ENCODE measurements around the gene MICAL2. TPM values are rescaled to one million over a fixed set of nuclear protein-coding genes. Genes with fewer than 3 reads are reported as not detected.

MICAL2 gene, protein sequence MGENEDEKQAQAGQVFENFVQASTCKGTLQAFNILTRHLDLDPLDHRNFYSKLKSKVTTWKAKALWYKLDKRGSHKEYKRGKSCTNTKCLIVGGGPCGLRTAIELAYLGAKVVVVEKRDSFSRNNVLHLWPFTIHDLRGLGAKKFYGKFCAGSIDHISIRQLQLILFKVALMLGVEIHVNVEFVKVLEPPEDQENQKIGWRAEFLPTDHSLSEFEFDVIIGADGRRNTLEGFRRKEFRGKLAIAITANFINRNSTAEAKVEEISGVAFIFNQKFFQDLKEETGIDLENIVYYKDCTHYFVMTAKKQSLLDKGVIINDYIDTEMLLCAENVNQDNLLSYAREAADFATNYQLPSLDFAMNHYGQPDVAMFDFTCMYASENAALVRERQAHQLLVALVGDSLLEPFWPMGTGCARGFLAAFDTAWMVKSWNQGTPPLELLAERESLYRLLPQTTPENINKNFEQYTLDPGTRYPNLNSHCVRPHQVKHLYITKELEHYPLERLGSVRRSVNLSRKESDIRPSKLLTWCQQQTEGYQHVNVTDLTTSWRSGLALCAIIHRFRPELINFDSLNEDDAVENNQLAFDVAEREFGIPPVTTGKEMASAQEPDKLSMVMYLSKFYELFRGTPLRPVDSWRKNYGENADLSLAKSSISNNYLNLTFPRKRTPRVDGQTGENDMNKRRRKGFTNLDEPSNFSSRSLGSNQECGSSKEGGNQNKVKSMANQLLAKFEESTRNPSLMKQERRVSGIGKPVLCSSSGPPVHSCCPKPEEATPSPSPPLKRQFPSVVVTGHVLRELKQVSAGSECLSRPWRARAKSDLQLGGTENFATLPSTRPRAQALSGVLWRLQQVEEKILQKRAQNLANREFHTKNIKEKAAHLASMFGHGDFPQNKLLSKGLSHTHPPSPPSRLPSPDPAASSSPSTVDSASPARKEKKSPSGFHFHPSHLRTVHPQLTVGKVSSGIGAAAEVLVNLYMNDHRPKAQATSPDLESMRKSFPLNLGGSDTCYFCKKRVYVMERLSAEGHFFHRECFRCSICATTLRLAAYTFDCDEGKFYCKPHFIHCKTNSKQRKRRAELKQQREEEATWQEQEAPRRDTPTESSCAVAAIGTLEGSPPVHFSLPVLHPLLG
- 100 to 1,000 TPM; 146 to 147 TPM for total RNA-seq
- polyA plus RNA-seq = 32.4 TPM

DNA sequence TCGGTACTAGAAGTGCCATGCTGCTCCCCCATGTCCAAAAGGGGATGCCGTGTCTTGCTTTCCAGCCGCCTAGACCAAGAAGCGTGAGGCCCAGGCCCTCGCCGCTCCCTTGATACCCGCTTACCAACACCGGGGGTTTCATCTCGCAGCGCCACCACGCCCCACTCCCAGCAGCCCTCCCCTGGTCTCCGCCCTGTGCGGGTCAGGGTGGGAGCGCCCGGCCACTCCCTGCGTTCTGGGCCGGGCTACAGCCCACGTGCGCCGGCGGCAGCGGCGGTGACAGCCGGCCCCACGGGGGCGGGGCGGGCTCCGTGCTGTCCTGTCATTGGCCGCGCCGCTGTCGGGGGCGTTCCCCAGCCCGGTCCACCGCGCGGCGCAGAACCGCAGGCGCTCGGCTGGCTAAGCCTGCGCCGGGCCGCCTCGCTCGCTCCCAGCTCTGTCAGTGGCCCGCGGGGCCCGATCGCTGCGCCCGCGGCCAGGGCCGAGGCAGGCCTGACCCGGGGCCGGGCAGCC, at the start of gene MICAL2:
TSS of gene MICAL2 (plus strand) at position 390 of the 513 bp plus-strand sequence. CDS start 51,566 bp downstream, outside the sequence.
- no peaks in the 10 kb centered on the region for H3K27me3 Mint-ChIP-seq
- peak within 1 kb of the TSS; percentile 34 to 89 (median 72) for H3K27ac Mint-ChIP-seq
- H3K4me3 ChIP-seq (ENCODE audit: low read length) = peak within 1 kb of the TSS; percentile 68

DNA sequence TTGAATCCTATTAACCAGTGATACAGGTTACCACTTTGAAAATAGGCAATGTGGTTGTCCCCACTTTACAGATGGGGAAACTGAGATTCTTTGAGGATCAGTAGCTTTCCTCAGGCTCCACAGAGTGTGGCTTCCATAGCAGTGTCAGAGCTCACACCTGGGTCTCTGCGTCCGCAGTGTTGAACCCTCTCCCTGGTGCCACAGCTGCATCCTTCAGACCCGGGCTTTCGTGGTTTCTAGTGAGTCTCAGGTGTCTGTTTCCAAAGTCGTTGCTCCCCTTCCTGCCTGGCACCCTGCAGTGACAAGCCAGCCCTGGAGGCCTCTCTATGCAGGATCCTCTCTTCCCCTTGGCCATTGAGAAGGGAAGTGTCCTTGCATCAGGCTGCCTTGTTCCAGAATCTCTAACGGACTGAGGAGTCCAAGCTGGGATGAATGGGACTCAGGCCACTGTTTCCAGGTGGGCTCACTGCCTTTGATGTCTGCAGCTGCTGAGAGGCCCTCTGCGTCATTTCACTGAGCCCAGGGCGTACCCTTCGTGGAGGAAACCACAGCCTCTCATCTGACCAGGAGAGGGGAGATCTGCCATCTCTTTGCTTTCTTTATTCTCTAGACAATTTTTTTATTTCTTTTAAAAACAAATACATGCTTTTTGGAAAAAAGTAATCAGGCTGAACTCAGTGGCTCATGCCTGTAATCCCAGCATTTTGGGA, 48.4 kb upstream of the MICAL2 start:
- no peaks in the 10 kb centered on the region for H3K36me3 Mint-ChIP-seq
- Histone ChIP-seq H3K27me3 (ENCODE audit: insufficient read depth, low read length, poor library complexity, severe bottlenecking) (no peaks in the 10 kb centered on the region), H3K9me3 (ENCODE audit: low read length) (no peaks in the 10 kb centered on the region), H3K4me1 (ENCODE audit: insufficient read depth, low read length) (no peaks in the 10 kb centered on the region), H3K27ac (ENCODE audit: low read depth, low read length) (no peak overlapping the region), H3K36me3 (ENCODE audit: insufficient read depth, low read length) (no peaks in the 10 kb centered on the region), H3K4me3 (ENCODE audit: low read length) (no peak overlapping the region)
- H3K9me3 Mint-ChIP-seq = peaks cover 0 to 6% (median 2%) of the 10 kb centered on the region in 5 donors
- ChIA-PET POLR2A (no interaction called here), CTCF (interaction anchor here (1.1 to 1.6 kb wide), 5 partner anchors 12 to 220 kb away, joined by 3 read pairs; partner anchors contain the start of gene MICAL2)
- peak overlapping the region in 2 of 7 donors; percentile 5 to 41 for H3K4me3 Mint-ChIP-seq
- H3K27me3 Mint-ChIP-seq = no peaks in the 10 kb centered on the region
- peak overlapping the region in 2 of 8 donors; percentile 54 to 61 for H3K27ac Mint-ChIP-seq
- H3K4me1 Mint-ChIP-seq = peaks cover 6 to 10% (median 9%) of the 10 kb centered on the region in 3 donors
- DNase-seq = no peak

More for the DNA sequence above, at the start of gene MICAL2:
- no peaks in the 10 kb centered on the region for H3K27me3 ChIP-seq (ENCODE audit: insufficient read depth, low read length, poor library complexity, severe bottlenecking)
- CTCF ChIA-PET = interaction anchor here (1.1 to 3.6 kb wide), 3 partner anchors 48 to 171 kb away, joined by 3 to 13 read pairs (median 4); no protein-coding TSS in a partner anchor
- POLR2A ChIA-PET = interaction anchor here (0.6 to 0.7 kb wide), 2 partner anchors 42 to 114 kb away, joined by 3 to 7 read pairs; no protein-coding TSS in a partner anchor
- H3K27ac ChIP-seq (ENCODE audit: low read depth, low read length) = peak within 1 kb of the TSS; percentile 24
- H3K4me1 Mint-ChIP-seq = peaks cover 22 to 50% (median 40%) of the 10 kb centered on the region in 3 donors
- H3K9me3 Mint-ChIP-seq = no peaks in the 10 kb centered on the region
- no peaks in the 10 kb centered on the region for H3K9me3 ChIP-seq (ENCODE audit: low read length)
- DNase-seq = peak; percentile 79 to 86 (median 84)
- peaks cover 17% of the 10 kb centered on the region for H3K4me1 ChIP-seq (ENCODE audit: insufficient read depth, low read length)
- peak within 1 kb of the TSS; percentile 79 to 93 (median 84) for H3K4me3 Mint-ChIP-seq
- H3K36me3 ChIP-seq (ENCODE audit: insufficient read depth, low read length) = no peaks in the 10 kb centered on the region
- H3K36me3 Mint-ChIP-seq = peaks cover 0 to 2% (median 0%) of the 10 kb centered on the region in 3 donors

DNA sequence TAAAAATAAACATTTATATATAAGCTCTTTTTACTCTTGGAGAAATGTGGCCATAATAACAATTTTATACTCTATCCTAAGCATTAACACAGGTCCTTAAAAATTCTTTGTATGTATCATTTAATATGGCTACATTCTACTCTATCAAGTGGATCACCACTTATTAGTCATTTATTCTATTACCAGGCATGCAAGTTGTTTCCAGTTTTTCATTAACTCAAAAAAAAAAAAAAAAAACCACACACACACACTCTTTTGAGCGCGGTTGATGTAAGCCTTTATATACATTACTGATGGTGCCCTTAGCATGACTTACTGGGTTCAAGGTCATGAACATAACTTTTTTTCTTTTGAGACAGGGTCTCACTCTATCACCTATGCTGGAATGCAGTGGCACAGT, 47.1 kb upstream of the MICAL2 start:
- DNase-seq = no peak

DNA sequence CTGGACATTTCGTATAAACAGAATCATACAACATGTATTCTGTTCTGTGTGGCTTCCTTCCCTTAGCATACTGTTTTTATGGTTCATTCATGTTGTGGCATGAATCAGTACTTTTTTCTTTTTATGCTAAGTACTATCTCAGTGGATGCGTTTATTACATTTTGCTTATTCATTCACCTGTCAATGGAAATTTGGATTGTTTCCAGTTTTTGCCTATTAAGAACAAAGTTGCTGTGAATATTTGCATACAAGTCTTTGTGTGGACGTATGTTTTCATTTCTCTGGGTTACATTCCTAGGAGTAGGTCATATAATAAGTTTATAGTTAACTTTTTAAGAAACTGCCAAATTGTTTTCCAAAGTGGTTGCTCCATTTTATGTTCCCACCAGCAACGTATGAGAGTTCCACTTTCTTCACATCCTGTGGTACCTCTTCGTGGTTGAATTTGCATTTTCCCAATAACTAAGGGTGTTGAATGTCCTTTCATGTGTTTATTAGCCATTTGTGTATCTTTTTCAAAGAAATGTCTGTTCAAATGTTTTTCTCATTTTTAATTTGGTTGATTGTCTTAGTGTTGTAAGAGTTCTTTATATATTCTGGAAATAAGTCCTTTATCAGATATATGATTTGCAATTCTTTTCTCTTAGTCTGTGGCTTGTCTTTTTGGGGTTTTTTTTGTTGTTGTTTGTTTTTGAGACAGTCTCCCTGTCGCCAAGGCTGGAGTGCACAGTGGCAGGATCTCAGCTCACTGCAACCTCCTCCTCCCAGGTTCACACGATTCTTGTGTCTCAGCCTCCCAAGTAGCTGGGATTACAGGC, 46.0 kb upstream of the MICAL2 start:
- Mint-ChIP-seq H3K27ac (no peak overlapping the region), H3K27me3 (peaks cover 3 to 5% of the 10 kb centered on the region in 2 donors), H3K9me3 (peaks cover 0 to 5% (median 2%) of the 10 kb centered on the region in 5 donors), H3K36me3 (no peaks in the 10 kb centered on the region), H3K4me1 (peaks cover 6 to 10% (median 9%) of the 10 kb centered on the region in 3 donors), H3K4me3 (no peak overlapping the region)
- Histone ChIP-seq H3K4me1 (ENCODE audit: insufficient read depth, low read length) (no peaks in the 10 kb centered on the region), H3K27me3 (ENCODE audit: insufficient read depth, low read length, poor library complexity, severe bottlenecking) (no peaks in the 10 kb centered on the region), H3K9me3 (ENCODE audit: low read length) (no peaks in the 10 kb centered on the region), H3K27ac (ENCODE audit: low read depth, low read length) (no peak overlapping the region), H3K36me3 (ENCODE audit: insufficient read depth, low read length) (no peaks in the 10 kb centered on the region), H3K4me3 (ENCODE audit: low read length) (no peak overlapping the region)
- ChIA-PET POLR2A (no interaction called here), CTCF (interaction anchor here (0.7 kb wide), 1 partner anchor 20 kb away, joined by 3 read pairs; no protein-coding TSS in a partner anchor)
- no peak for DNase-seq

More for the DNA sequence above, 47.1 kb upstream of the MICAL2 start:
- Mint-ChIP-seq H3K27ac (no peak overlapping the region), H3K36me3 (no peaks in the 10 kb centered on the region), H3K4me3 (no peak overlapping the region), H3K4me1 (peaks cover 6 to 10% (median 9%) of the 10 kb centered on the region in 3 donors), H3K27me3 (peaks cover 3 to 5% of the 10 kb centered on the region in 2 donors), H3K9me3 (peaks cover 0 to 5% (median 2%) of the 10 kb centered on the region in 5 donors)
- H3K27me3 ChIP-seq (ENCODE audit: insufficient read depth, low read length, poor library complexity, severe bottlenecking) = no peaks in the 10 kb centered on the region
- ChIA-PET CTCF (interaction anchor here (0.8 to 1.2 kb wide), 2 partner anchors 171 to 218 kb away, joined by 3 read pairs; no protein-coding TSS in a partner anchor), POLR2A (no interaction called here)
- H3K4me1 ChIP-seq (ENCODE audit: insufficient read depth, low read length) = no peaks in the 10 kb centered on the region
- no peak overlapping the region for H3K27ac ChIP-seq (ENCODE audit: low read depth, low read length)
- H3K36me3 ChIP-seq (ENCODE audit: insufficient read depth, low read length) = no peaks in the 10 kb centered on the region
- no peaks in the 10 kb centered on the region for H3K9me3 ChIP-seq (ENCODE audit: low read length)
- H3K4me3 ChIP-seq (ENCODE audit: low read length) = no peak overlapping the region

DNA sequence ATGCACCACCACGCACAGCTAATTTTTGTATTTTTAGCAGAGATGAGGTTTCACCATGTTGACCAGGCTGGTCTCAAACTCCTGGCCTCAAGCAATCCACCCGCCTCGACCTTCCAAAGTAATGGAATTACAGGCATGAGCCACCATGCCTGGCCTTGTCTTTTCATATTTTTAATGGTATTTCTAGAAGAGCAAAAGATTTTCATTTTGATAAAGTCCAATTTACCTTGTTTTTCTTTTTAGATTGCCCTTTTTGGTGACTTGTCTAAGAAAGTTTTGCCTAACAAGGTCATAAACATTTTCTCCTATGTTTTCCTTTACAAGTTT, 45.5 kb upstream of the MICAL2 start:
- Mint-ChIP-seq H3K9me3 (peaks cover 0 to 5% (median 2%) of the 10 kb centered on the region in 5 donors), H3K4me1 (peaks cover 6 to 10% (median 9%) of the 10 kb centered on the region in 3 donors), H3K27me3 (peaks cover 4 to 5% of the 10 kb centered on the region in 2 donors), H3K4me3 (no peak overlapping the region), H3K36me3 (no peaks in the 10 kb centered on the region), H3K27ac (no peak overlapping the region)
- H3K9me3 ChIP-seq (ENCODE audit: low read length) = no peaks in the 10 kb centered on the region
- CTCF ChIA-PET = interaction anchor here (0.7 kb wide), 1 partner anchor 20 kb away, joined by 3 read pairs; no protein-coding TSS in a partner anchor
- no peaks in the 10 kb centered on the region for H3K27me3 ChIP-seq (ENCODE audit: insufficient read depth, low read length, poor library complexity, severe bottlenecking)
- POLR2A ChIA-PET = no interaction called here
- no peaks in the 10 kb centered on the region for H3K4me1 ChIP-seq (ENCODE audit: insufficient read depth, low read length)
- no peak overlapping the region for H3K4me3 ChIP-seq (ENCODE audit: low read length)
- H3K27ac ChIP-seq (ENCODE audit: low read depth, low read length) = no peak overlapping the region
- DNase-seq = no peak
- H3K36me3 ChIP-seq (ENCODE audit: insufficient read depth, low read length) = no peaks in the 10 kb centered on the region

DNA sequence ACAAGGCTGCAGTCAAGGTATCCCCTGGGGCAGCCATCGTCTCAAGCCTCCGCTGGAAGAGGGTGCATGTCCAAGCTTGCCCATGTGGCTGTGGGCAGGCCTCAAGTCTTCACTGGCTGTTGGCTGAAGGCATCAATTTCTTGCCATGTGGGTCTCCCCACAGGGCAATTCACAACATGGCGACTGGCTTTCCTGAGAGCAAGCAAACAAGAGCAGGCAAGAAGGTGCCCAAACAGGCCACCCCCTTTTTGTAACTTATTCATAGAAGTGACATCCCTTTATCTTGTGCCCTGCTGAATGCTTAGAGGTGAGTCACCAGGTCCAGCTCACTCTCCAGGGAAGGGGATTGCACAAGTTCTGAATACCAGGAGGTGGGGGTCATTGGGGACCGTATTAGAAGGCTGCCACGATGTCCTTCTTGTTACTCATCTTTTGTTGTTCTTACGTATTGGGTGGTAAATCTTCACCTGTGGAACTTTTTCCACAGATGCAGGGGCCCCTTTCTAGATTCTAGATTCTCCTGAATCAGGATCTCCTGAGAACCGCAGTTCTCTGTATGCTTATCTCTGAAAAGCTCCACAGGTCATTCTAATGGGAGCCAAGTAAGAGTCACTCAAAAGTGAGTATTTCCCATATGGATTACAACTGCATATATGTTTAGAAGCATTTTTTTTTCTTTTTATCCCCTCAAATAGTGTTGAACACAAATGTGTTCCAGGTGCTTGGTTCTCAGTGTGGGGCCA, 44.2 kb upstream of the MICAL2 start:
- no peaks in the 10 kb centered on the region for H3K36me3 ChIP-seq (ENCODE audit: insufficient read depth, low read length)
- H3K4me3 ChIP-seq (ENCODE audit: low read length) = no peak overlapping the region
- Mint-ChIP-seq H3K27me3 (peaks cover 4 to 5% of the 10 kb centered on the region in 2 donors), H3K9me3 (peaks cover 0 to 5% (median 2%) of the 10 kb centered on the region in 5 donors), H3K4me1 (peaks cover 12 to 21% (median 18%) of the 10 kb centered on the region in 3 donors), H3K4me3 (no peak overlapping the region), H3K27ac (no peak overlapping the region), H3K36me3 (no peaks in the 10 kb centered on the region)
- CTCF ChIA-PET = interaction anchor here (0.9 to 2.5 kb wide), 2 partner anchors 18 to 216 kb away, joined by 3 to 9 read pairs; no protein-coding TSS in a partner anchor
- no peaks in the 10 kb centered on the region for H3K27me3 ChIP-seq (ENCODE audit: insufficient read depth, low read length, poor library complexity, severe bottlenecking)
- DNase-seq = no peak
- no peak overlapping the region for H3K27ac ChIP-seq (ENCODE audit: low read depth, low read length)
- POLR2A ChIA-PET = no interaction called here
- no peaks in the 10 kb centered on the region for H3K4me1 ChIP-seq (ENCODE audit: insufficient read depth, low read length)
- H3K9me3 ChIP-seq (ENCODE audit: low read length) = no peaks in the 10 kb centered on the region
